GM21737 (cell line): ENCODE measurements around the gene SLC38A4.

ENCODE experiments used
- ATAC-seq: cut with Tn5 transposase; IDR thresholded peaks from one replicate; pipeline ENCODE4 v1.9.1; 2021; ENCODE audit warnings: mild to moderate bottlenecking, moderate library complexity; ENCODE audit not compliant: unreplicated experiment

The SLC38A4 gene

DNA sequence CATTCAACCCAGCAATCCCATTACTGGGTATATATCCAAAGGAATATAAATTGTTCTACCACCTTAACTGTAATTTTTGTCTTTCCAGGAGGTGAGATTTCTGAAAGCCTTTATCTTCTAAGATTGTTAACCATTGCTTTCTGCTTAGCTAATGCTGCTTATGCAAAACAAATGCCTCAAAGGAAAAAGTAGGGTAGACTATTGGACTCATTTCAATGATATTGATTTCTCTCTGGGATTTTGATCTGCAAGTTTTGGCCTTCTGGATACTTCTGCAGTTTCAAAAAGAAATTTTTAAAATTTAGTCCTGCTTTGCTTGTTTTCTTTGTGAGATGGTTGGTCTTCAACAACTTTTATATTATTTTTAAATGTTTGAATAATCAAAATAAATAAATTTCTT lies 108.6 kb downstream of the SLC38A4 start:
- ATAC-seq: no peak
